COR-L47 (cell line): ENCODE results near the gene LGR4.
"Not testable (repeated sequence)": the region's sequence is repeated elsewhere in the genome, so short reads cannot be mapped to it uniquely, and the experiment has no call there.

ENCODE experiments used
- DNase-seq: peaks from one replicate; lab custom pipeline; 2025; lab: John Stamatoyannopoulos, UW

Gene LGR4

GRCh38 chr11:27472398-27473016 is at the start of gene LGR4:
TSS of gene LGR4 (minus strand) at chr11:27472790. CDS start at chr11:27472302, 488 bp downstream.
- peak; percentile 94 for DNase-seq

GRCh38 chr11:27520226-27520625 is 47.6 kb upstream of the LGR4 start:
- DNase-seq = no peak

GRCh38 chr11:27518518-27518917 is 45.9 kb upstream of the LGR4 start:
- DNase-seq = no peak

GRCh38 chr11:27517490-27517889 is 44.9 kb upstream of the LGR4 start:
- DNase-seq = not testable (repeated sequence)

- DNase-seq = no peak
Observed at GRCh38 chr11:27514558-27514957, 42.0 kb upstream of the LGR4 start.

GRCh38 chr11:27514076-27514475 is 41.5 kb upstream of the LGR4 start:
- DNase-seq = no peak

- DNase-seq = no peak
Observed at GRCh38 chr11:27513389-27513788, 40.8 kb upstream of the LGR4 start.

GRCh38 chr11:27512238-27512637 is 39.6 kb upstream of the LGR4 start:
- no peak for DNase-seq

- no peak for DNase-seq
Observed at GRCh38 chr11:27509908-27510307, 37.3 kb upstream of the LGR4 start.

GRCh38 chr11:27507557-27508322 is 35.1 kb upstream of the LGR4 start:
- no peak for DNase-seq

- DNase-seq = peak; percentile 95
Observed at GRCh38 chr11:27506200-27507182, 33.9 kb upstream of the LGR4 start, which contains the start of gene LIN7C. TSS of gene LIN7C (minus strand) at chr11:27506769. CDS start at chr11:27506752, 17 bp downstream.

- no peak for DNase-seq
Observed at GRCh38 chr11:27505781-27506180, 33.2 kb upstream of the LGR4 start.

- DNase-seq = no peak
Observed at GRCh38 chr11:27504205-27504604, 31.6 kb upstream of the LGR4 start.

GRCh38 chr11:27501100-27501499 is 28.5 kb upstream of the LGR4 start:
- DNase-seq = no peak

GRCh38 chr11:27497911-27498310 is 25.3 kb upstream of the LGR4 start:
- no peak for DNase-seq

- no peak for DNase-seq
Observed at GRCh38 chr11:27497284-27497866, 24.8 kb upstream of the LGR4 start.

GRCh38 chr11:27496461-27496860 is 23.9 kb upstream of the LGR4 start:
- no peak for DNase-seq

- no peak for DNase-seq
Observed at GRCh38 chr11:27495710-27496300, 23.2 kb upstream of the LGR4 start.

GRCh38 chr11:27489092-27489491 is 16.5 kb upstream of the LGR4 start:
- no peak for DNase-seq

GRCh38 chr11:27487706-27488105 is 15.1 kb upstream of the LGR4 start:
- no peak for DNase-seq

GRCh38 chr11:27485930-27486773 is 13.6 kb upstream of the LGR4 start:
- peak; percentile 32 for DNase-seq
